ENCODE results near the gene IPCEF1. TPM values are rescaled to one million over a fixed set of nuclear protein-coding genes. Genes with fewer than 3 reads are reported as not detected.
"Not testable (repeated sequence)": the region's sequence is repeated elsewhere in the genome, so short reads cannot be mapped to it uniquely, and the experiment has no call there.

IPCEF1 gene
- total and polyA plus RNA-seq, 2 experiments from 2014 or later: not detected

GRCh38 chr6:154209555-154209954 lies 147.0 kb downstream of the IPCEF1 start:
- no peaks in the 10 kb centered on the region for H3K27me3 ChIP-seq (replicated peaks; ENCODE audit: insufficient read depth)
- H3K9me2 ChIP-seq (ENCODE audit: insufficient read depth): no peaks in the 10 kb centered on the region
- H2AFZ ChIP-seq: no peak overlapping the region
- in situ Hi-C loops (cut with MboI): no loop called here
- DNase-seq: no peak
- H4K20me1 ChIP-seq (ENCODE audit: insufficient read depth): no peaks in the 10 kb centered on the region
- H3K4me3 ChIP-seq: no peak overlapping the region
- no peaks in the 10 kb centered on the region for H3K36me3 ChIP-seq (ENCODE audit: low read depth)
- H3F3A ChIP-seq (ENCODE audit: insufficient read depth): no peaks in the 10 kb centered on the region
- H3K79me2 ChIP-seq (ENCODE audit: insufficient read depth): no peaks in the 10 kb centered on the region
- H3K9me3 ChIP-seq (ENCODE audit: low read depth): no peaks in the 10 kb centered on the region
- H3K4me2 ChIP-seq (ENCODE audit: unreplicated experiment): no peak overlapping the region
- 21 to 33% methylated on average over 3 of the region's 3 CpGs for WGBS, 2 experiments (ENCODE audit: low coverage in 1 of 2, low lambda C conversion rate in 2 of 2, missing lambda C conversion rate in 2 of 2)
- no peaks in the 10 kb centered on the region for H3K4me1 ChIP-seq (ENCODE audit: insufficient read depth)
- no peak for TF ChIP-seq EZH2phosphoT487 (IDR thresholded peaks at IDR 0.05; ENCODE audit: insufficient read depth, low read depth)
- no peak for TF ChIP-seq EZH2 (IDR thresholded peaks at IDR 0.05; ENCODE audit: insufficient read depth, poor library complexity, severe bottlenecking)
- no peak overlapping the region for H3K27ac ChIP-seq
- H3K9ac ChIP-seq: no peak overlapping the region

- Histone ChIP-seq H3K4me3 (no peak overlapping the region), H3K9ac (no peak overlapping the region), H3K36me3 (ENCODE audit: low read depth) (no peaks in the 10 kb centered on the region), H3K4me1 (ENCODE audit: insufficient read depth) (no peaks in the 10 kb centered on the region), H3K27ac (no peak overlapping the region), H3K9me3 (ENCODE audit: low read depth) (no peaks in the 10 kb centered on the region), H3F3A (ENCODE audit: insufficient read depth) (no peaks in the 10 kb centered on the region), H4K20me1 (ENCODE audit: insufficient read depth) (no peaks in the 10 kb centered on the region), H3K4me2 (ENCODE audit: unreplicated experiment) (no peak overlapping the region), H3K27me3 (replicated peaks; ENCODE audit: insufficient read depth) (no peaks in the 10 kb centered on the region), H3K79me2 (ENCODE audit: insufficient read depth) (no peaks in the 10 kb centered on the region), H2AFZ (no peak overlapping the region), H3K9me2 (ENCODE audit: insufficient read depth) (no peaks in the 10 kb centered on the region)
- no peak for DNase-seq
- TF ChIP-seq EZH2 (IDR thresholded peaks at IDR 0.05; ENCODE audit: insufficient read depth, poor library complexity, severe bottlenecking): no peak
- TF ChIP-seq EZH2phosphoT487 (IDR thresholded peaks at IDR 0.05; ENCODE audit: insufficient read depth, low read depth): no peak
- in situ Hi-C loops (cut with MboI): no loop called here
- WGBS, 2 experiments (ENCODE audit: low coverage in 1 of 2, low lambda C conversion rate in 2 of 2, missing lambda C conversion rate in 2 of 2): 42 to 47% methylated on average over 4 of the region's 4 CpGs
Measured at GRCh38 chr6:154206996-154207395, 149.6 kb downstream of the IPCEF1 start.

- Histone ChIP-seq H3F3A (ENCODE audit: insufficient read depth) (no peaks in the 10 kb centered on the region), H4K20me1 (ENCODE audit: insufficient read depth) (no peaks in the 10 kb centered on the region), H3K27me3 (replicated peaks; ENCODE audit: insufficient read depth) (no peaks in the 10 kb centered on the region), H3K9me2 (ENCODE audit: insufficient read depth) (no peaks in the 10 kb centered on the region), H2AFZ (no peak overlapping the region), H3K9ac (no peak overlapping the region), H3K4me3 (no peak overlapping the region), H3K79me2 (ENCODE audit: insufficient read depth) (no peaks in the 10 kb centered on the region), H3K27ac (no peak overlapping the region), H3K36me3 (ENCODE audit: low read depth) (no peaks in the 10 kb centered on the region), H3K4me1 (ENCODE audit: insufficient read depth) (no peaks in the 10 kb centered on the region), H3K9me3 (ENCODE audit: low read depth) (no peaks in the 10 kb centered on the region), H3K4me2 (ENCODE audit: unreplicated experiment) (no peak overlapping the region)
- DNase-seq: no peak
- TF ChIP-seq EZH2 (IDR thresholded peaks at IDR 0.05; ENCODE audit: insufficient read depth, poor library complexity, severe bottlenecking) (no peak), EZH2phosphoT487 (IDR thresholded peaks at IDR 0.05; ENCODE audit: insufficient read depth, low read depth) (no peak)
- 54 to 58% methylated on average over 2 of the region's 2 CpGs for WGBS, 2 experiments (ENCODE audit: low coverage in 1 of 2, low lambda C conversion rate in 2 of 2, missing lambda C conversion rate in 2 of 2)
- in situ Hi-C loops (cut with MboI): no loop called here
Measured at GRCh38 chr6:154206141-154206540, 150.5 kb downstream of the IPCEF1 start.

DNA sequence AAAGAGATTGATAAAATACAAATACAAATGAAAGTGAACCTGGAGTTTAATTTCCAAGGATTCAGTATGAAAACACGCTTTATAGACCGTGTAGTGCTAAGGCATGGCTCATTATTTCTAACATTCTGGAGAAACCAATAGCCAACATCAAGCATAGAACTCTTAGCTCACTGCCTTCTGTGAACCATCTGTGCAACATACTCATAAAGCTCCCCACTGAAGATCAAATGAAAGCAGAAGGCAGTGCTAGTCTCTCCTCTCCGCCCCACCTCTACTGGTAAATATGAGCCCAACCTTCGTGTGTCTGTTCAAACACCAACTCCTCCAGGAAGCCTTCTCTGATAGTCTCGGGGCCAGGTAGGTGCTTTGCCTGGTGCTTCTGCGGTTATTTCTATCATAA lies 153.6 kb downstream of the IPCEF1 start:
- H3K36me3 ChIP-seq (ENCODE audit: low read depth): no peaks in the 10 kb centered on the region
- DNase-seq: no peak
- no peak overlapping the region for H3K4me3 ChIP-seq

GRCh38 chr6:154202339-154202738 lies 154.3 kb downstream of the IPCEF1 start:
- no peaks in the 10 kb centered on the region for H3K36me3 ChIP-seq (ENCODE audit: low read depth)
- H3K4me3 ChIP-seq: no peak overlapping the region
- H3K9ac ChIP-seq: no peak overlapping the region
- TF ChIP-seq EZH2 (IDR thresholded peaks at IDR 0.05; ENCODE audit: insufficient read depth, poor library complexity, severe bottlenecking): no peak
- TF ChIP-seq EZH2phosphoT487 (IDR thresholded peaks at IDR 0.05; ENCODE audit: insufficient read depth, low read depth): no peak
- no peak overlapping the region for H3K4me2 ChIP-seq (ENCODE audit: unreplicated experiment)
- H3K9me2 ChIP-seq (ENCODE audit: insufficient read depth): no peaks in the 10 kb centered on the region
- H2AFZ ChIP-seq: no peak overlapping the region
- no peaks in the 10 kb centered on the region for H3K9me3 ChIP-seq (ENCODE audit: low read depth)
- in situ Hi-C loops (cut with MboI): no loop called here
- no peak overlapping the region for H3K27ac ChIP-seq
- no peaks in the 10 kb centered on the region for H3K4me1 ChIP-seq (ENCODE audit: insufficient read depth)
- no peak for DNase-seq
- 33 to 37% methylated on average over 3 of the region's 3 CpGs for WGBS, 2 experiments (ENCODE audit: low coverage in 1 of 2, low lambda C conversion rate in 2 of 2, missing lambda C conversion rate in 2 of 2)
- H3K79me2 ChIP-seq (ENCODE audit: insufficient read depth): no peaks in the 10 kb centered on the region
- no peaks in the 10 kb centered on the region for H4K20me1 ChIP-seq (ENCODE audit: insufficient read depth)
- H3F3A ChIP-seq (ENCODE audit: insufficient read depth): no peaks in the 10 kb centered on the region
- H3K27me3 ChIP-seq (replicated peaks; ENCODE audit: insufficient read depth): no peaks in the 10 kb centered on the region; the same call in 1 of the 2 replicates

More for the DNA sequence above, 153.6 kb downstream of the IPCEF1 start:
- Histone ChIP-seq H3K4me1 (ENCODE audit: insufficient read depth) (no peaks in the 10 kb centered on the region), H3K27ac (no peak overlapping the region), H2AFZ (no peak overlapping the region), H3K79me2 (ENCODE audit: insufficient read depth) (no peaks in the 10 kb centered on the region), H3K4me2 (ENCODE audit: unreplicated experiment) (no peak overlapping the region), H3K27me3 (replicated peaks; ENCODE audit: insufficient read depth) (no peaks in the 10 kb centered on the region; the same call in 1 of the 2 replicates), H3K9ac (no peak overlapping the region), H4K20me1 (ENCODE audit: insufficient read depth) (no peaks in the 10 kb centered on the region), H3F3A (ENCODE audit: insufficient read depth) (no peaks in the 10 kb centered on the region), H3K9me2 (ENCODE audit: insufficient read depth) (no peaks in the 10 kb centered on the region), H3K9me3 (ENCODE audit: low read depth) (no peaks in the 10 kb centered on the region)
- WGBS, 2 experiments (ENCODE audit: low coverage in 1 of 2, low lambda C conversion rate in 2 of 2, missing lambda C conversion rate in 2 of 2): 10 to 18% methylated on average over 6 of the region's 6 CpGs
- TF ChIP-seq EZH2phosphoT487 (IDR thresholded peaks at IDR 0.05; ENCODE audit: insufficient read depth, low read depth): no peak
- TF ChIP-seq EZH2 (IDR thresholded peaks at IDR 0.05; ENCODE audit: insufficient read depth, poor library complexity, severe bottlenecking): no peak
- in situ Hi-C loops (cut with MboI): no loop called here

- H3K9me2 ChIP-seq (ENCODE audit: insufficient read depth); H3K9ac ChIP-seq; H3K27me3 ChIP-seq (replicated peaks; ENCODE audit: insufficient read depth); H3K27ac ChIP-seq; H3K4me3 ChIP-seq; DNase-seq; H3K9me3 ChIP-seq (ENCODE audit: low read depth); in situ Hi-C loops (cut with MboI); H3F3A ChIP-seq (ENCODE audit: insufficient read depth); H3K4me2 ChIP-seq (ENCODE audit: unreplicated experiment); H2AFZ ChIP-seq; H3K4me1 ChIP-seq (ENCODE audit: insufficient read depth); H4K20me1 ChIP-seq (ENCODE audit: insufficient read depth); H3K36me3 ChIP-seq (ENCODE audit: low read depth); H3K79me2 ChIP-seq (ENCODE audit: insufficient read depth): not testable (repeated sequence)
- 55 to 58% methylated on average over 4 of the region's 4 CpGs for WGBS, 2 experiments (ENCODE audit: low coverage in 1 of 2, low lambda C conversion rate in 2 of 2, missing lambda C conversion rate in 2 of 2)
Measured at GRCh38 chr6:154201688-154202087, 154.9 kb downstream of the IPCEF1 start.

All from GM23248 (cell line).